HG03457 (cell line): Measurements from ENCODE around the gene ANKS1B.
"Not testable (repeated sequence)": the region's sequence is repeated elsewhere in the genome, so short reads cannot be mapped to it uniquely, and the experiment has no call there.

Experiments
- ATAC-seq: cut with Tn5 transposase; IDR thresholded peaks from one replicate; pipeline ENCODE4 v1.9.1; 2021; ENCODE audit warnings: moderate number of reproducible peaks; ENCODE audit not compliant: unreplicated experiment

Gene ANKS1B

DNA sequence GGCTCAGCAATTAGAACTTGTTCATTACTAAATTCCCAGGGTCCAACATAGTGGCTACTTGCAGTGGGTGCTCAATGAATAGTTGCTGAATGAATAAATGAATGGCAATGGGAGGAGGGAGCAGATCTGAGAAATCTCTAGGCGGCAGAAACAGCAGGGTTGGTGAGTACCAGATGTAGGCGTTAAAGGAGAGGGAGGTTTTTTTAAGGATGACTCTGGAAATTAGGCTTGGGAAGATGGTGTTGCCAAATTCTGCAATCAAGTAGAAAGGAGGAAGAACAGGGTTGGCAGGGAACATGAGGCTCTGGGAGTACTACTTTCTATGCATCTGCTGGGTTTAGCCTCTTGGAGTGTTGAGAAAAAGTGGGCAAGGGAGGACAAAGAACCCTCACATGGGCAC lies 1132.6 kb downstream of the ANKS1B start:
- no peak for ATAC-seq

DNA sequence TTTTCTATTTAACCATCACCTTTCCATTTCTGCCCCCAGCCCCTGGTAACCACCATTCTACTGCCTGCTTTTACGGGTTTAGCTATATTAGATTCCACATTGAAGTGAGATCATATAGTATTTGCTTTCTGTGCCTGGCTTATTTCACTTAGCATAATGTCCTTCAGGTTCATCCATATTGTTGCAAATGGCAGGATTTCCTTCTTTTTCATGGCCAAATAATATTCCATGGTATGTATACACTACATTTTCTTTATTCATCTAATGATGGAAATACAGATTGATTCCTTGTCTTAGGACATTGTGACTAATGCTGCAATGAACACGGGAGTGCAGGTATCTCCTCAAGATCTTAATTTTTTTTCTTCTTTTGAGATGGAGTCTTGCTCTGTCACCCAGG lies 1137.5 kb downstream of the ANKS1B start:
- ATAC-seq = no peak

- no peak for ATAC-seq
These were observed 1138.8 kb downstream of the ANKS1B start for GRCh38 chr12:98845957-98846356.

DNA sequence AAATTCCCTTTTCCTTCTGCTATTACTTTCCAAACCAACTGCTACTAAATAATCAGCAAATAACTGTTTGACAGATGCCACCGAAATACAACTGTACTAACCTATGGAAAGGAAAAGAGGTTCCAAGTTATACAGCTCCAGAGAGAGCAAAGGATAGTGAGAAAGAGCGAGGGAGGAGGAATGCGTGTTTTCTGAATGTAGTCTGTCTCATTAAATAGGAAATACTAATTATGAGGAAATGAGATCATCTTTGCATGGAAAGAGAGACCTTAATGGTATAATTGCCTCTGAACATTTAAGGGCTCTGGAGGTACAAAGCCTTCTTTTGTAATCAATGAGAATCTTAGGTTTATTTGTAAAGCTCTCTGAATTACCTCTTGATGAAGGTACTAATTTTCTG lies 1144.4 kb downstream of the ANKS1B start:
- no peak for ATAC-seq

- ATAC-seq = no peak
These were observed 1146.5 kb downstream of the ANKS1B start for GRCh38 chr12:98838231-98838647.

DNA sequence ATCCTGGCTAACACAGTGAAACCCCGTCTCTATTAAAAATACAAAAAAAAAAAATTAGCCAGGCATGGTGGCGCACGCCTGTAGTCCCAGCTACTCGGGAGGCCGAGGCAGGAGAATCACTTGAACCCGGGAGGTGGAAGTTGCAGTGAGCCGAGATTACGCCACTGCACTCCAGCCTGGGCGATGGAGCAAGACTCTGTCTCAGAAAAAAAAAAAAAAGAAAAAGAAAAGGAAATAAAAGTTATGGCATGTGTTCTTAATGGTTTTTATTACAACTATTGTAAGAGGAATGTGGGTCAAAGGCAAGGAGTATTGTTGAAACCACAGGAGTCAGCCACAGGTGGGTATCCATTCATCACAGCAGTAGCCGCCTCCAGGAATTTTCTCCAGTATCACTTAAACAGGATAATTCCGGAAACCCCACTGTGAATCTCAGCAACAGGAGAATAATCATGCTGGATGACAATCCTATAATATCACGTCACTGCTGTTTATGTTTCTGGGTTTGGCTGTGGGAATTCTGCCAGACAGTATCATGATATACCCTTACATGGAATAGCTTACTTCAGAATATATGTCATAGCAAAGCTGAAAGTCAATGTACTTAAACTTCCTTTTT lies 1147.5 kb downstream of the ANKS1B start:
- not testable (repeated sequence) for ATAC-seq

- ATAC-seq = no peak
These were observed 1154.1 kb downstream of the ANKS1B start for GRCh38 chr12:98830657-98831056.

DNA sequence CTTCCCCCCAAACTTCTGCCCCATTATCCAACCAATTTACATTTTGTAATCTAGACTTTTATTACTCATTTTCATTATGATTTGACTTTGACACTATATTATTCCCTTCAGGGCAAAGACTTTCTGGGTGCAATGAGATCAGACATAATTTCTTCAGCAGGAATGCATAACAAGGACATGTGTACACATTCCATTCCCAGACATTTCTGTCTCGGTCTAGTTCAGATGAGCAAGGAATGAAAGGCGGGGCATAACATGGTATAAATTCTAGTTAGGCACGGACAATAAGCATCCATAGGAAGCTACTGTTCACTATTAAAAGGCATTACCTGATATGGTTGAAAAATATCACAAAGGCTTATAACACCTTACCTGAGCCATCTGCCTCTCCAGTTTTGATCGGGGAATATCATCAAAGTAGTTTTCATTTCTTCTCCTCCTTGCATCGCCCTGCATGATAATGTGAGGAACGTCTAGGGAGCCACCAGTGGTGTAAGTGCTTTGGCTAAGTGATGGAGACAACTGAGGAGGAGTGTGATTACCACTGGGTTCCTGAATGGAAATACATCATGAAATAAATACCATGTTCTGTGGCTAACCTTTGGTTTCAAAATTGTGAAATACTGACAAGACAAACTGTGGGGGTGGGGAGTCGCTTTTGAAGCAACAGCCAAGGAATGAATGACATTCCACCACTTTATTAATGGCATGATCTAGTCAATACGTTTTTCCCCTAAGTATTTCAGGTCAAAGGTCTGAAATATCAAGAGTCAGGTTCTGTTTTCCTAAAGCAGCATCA lies 1155.7 kb downstream of the ANKS1B start:
- no peak for ATAC-seq

- ATAC-seq = no peak
These were observed 1161.7 kb downstream of the ANKS1B start for GRCh38 chr12:98823012-98823411.

- no peak for ATAC-seq
These were observed 1162.9 kb downstream of the ANKS1B start for GRCh38 chr12:98821866-98822265.

DNA sequence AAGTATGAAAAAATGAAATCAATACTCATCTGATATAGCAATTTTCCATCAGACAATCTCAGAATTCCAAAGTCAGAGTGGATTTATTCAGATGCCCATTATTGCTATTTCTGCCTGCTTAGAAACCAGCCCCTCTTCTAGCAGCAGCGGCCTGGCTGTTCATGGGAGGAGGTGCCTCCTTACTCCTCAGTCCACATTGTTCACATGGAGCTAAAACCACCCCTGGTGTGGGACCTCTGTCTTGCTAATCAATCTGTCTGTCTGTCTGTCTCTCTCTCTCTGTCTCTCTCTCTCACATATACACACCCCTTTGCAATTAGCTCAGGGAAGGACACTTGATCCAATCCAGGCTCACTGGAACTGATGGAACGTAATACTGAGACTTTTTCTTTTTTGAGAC lies 1163.5 kb downstream of the ANKS1B start:
- no peak for ATAC-seq

DNA sequence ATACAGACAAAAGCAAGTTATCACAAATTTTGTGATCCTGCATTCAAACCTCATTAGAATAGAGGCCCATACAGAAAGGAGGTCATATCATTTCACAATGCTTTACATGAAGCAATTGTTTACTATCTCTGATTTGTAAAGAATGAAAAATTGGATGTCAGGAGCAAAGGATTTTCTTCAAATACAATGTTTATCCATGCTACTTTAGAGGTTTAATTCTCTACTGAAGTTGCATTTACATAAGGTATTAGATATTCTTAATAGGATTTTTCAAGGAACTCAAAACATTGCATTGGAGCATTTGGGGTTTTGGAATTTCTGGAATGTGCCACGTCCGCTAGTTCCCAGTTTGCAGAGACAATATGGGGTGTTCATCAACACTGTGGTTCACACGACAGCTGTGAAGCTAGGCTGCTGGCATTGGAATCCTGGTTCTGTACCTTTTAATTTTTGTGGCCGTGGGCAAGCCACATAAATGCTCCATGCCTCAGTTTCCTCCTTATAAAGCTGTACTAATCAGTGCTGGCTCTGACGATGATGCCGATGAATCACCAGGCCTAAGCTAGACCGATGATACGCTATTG lies 1164.8 kb downstream of the ANKS1B start:
- no peak for ATAC-seq

- ATAC-seq = no peak
These were observed 1165.7 kb downstream of the ANKS1B start for GRCh38 chr12:98819071-98819470.

- ATAC-seq = no peak
These were observed 1166.5 kb downstream of the ANKS1B start for GRCh38 chr12:98818239-98818638.

DNA sequence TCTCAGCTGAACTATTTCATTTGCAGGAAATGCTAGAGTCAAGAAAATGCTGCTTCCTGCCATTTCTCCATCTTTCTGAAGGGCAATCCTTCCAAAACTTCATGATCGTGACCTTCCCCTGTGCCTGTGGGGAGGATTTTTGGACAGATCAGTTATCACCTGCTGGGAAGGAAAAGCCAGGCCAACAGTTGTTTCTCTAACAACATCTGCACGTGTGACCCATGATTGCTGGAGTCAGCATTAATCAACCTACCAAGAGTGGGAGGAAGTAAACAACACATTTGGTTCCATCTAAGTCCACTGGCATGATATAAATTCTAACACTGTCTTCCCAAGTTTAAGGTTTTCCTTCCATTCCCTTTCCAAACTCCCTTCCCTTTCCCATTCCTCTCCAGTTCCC lies 1167.0 kb downstream of the ANKS1B start:
- ATAC-seq = no peak

- ATAC-seq = no peak
These were observed 1168.0 kb downstream of the ANKS1B start for GRCh38 chr12:98816720-98817119.

GRCh38 chr12:98814254-98814653 lies 1170.5 kb downstream of the ANKS1B start:
- ATAC-seq = no peak

DNA sequence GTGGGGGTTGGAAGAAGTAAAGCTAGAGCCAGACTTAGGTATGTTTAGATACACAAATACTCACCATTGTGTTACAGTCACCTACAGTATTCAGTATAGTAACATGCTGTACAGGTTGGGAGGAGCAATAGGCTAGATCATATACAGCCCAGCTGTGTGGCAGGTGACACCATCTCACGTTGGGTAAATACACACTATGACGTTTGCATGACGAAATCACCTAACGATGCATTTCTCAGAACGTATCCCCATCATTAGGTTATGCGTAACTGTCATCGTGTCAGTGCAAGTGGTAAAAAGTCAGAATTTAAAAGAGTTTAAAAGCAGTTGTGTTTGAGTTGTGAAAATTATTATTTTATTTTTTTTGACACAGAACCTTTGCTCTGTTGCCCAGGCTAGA lies 1172.5 kb downstream of the ANKS1B start:
- ATAC-seq = no peak

DNA sequence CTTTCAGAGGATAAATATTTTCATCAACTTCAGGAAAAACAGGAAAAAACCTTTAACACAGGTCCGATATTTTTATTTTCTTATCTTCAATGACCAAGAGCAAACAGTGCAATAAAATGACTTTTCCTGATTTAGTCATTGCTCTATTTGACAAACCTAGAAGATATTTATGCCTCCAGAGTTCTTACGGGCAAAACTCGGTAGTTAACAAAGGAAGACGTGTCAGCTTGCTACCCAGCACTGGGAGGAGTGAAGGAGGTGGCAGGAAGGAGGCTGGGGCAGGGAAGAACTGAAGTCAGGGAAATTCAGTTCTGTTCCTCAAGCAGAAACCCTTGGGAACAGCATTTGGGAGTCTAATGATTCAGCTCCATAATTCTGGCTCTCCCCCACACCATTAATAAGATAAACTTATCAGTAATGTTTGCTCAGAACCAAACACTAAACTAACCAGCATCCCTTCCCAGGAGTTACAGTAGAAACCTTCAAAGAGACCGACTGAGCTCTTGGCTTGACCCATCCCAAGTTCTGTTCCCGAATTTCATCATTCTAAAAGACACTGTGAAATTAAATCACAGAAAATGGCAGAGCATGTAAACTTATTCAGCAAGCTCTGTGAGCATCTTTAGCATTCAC lies 1176.4 kb downstream of the ANKS1B start:
- no peak for ATAC-seq

DNA sequence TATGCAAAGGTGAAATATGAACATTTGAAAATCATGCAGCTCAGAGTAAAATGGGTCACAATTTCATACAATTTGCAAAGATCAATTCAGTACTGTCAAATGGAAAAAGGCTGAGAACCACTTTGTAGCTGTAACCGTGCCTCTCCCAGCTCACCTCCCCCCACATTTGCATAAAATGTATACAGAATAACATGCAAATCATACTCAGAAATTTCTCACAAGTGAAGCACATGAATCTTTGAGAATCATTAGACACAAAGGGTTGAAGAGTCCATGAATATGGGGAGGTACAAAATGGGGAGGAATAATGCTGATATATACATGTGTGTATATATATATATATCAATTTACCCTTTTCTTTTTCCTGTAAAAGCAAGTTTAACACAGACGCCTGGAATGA lies 1177.5 kb downstream of the ANKS1B start:
- ATAC-seq = no peak

DNA sequence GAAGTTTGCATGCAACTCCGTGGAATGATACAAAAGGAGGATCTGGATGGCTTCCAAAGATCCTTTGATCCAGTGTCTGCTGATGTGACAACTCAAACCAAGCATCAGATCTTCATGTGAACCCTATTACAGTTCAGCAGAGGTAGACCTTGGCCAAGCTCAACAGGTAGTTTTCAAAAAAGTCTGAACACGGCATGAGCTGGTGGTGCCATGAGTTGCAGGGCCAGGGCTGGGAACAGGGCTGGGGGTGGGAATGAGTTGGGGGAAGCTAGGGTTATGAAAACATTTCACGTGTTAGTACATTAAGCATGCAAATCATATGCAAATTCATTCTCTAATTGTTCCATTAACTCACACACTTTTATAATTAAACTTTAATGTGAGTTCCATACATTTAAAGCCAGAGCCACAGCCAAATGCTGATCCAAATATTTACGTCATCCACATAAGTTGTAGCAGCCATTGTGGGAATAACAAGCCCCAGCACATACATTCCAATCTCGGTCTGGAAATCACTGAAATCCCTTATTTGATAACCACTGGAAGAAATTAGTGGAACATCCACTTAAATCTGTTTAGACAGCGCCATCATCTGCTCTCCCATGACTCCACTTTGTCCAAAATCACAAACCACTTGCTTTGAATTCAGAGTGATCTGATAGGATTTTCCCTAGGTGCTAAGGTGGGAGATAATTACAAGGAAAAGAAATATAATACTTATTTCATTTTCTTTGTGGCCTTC lies 1181.1 kb downstream of the ANKS1B start:
- ATAC-seq = no peak
